Mucosa of gallbladder (tissue), 1 donor: ENCODE data around the gene KCNA5. TPM values are rescaled to one million over a fixed set of nuclear protein-coding genes. Genes with fewer than 3 reads are reported as not detected.

ENCODE experiments used
- total RNA-seq: library from RNA; stranded (reverse); gene quantifications from one replicate; pipeline ENCODE4 v1.2.1, GENCODE V29; 2021
- donor health status: DM: no; HTN: no; CAD: no.

Gene KCNA5
- total RNA-seq, 1 donor from 2014 or later: 1.4 TPM

Other genes starting within 250 kb of the KCNA5 start
- 0.03 TPM for gene KCNA1, start 134.0 kb upstream of the KCNA5 start, total RNA-seq